ENCODE data around the gene NFIB.
A peak's percentile ranks its signal among the peaks of the same experiment; 100 is the strongest.

The NFIB gene

DNA sequence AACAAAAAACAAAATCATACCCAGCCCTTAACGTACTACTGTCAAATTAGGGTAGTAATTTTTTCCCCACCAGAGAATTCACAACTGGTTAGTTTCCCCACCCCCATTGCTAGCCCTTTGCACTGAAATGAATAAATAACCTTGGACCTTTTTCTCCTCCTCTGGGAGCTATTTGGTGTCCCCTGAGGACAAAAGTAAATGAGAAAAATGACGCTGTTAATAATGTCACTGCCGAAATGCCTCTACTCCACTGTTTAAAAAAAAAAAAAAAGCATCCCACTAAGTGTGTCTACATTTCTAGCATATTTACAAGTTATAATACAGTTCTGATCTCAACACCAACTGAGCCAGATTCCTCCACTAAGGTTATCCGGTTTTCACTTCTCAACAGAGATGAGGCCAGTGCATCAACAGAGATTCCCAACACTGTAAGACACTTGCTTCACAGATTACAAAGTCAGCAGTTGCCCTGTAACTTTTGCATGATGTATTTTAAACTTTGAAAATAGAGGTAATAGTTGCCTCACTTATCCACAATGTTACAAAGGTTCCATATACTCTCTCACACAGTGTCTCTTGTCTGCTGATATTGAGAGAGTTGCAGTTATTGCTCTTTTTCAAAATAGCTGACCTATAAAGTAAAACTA is 5.1 kb upstream of the NFIB start:
- DNase-seq: no peak

DNA sequence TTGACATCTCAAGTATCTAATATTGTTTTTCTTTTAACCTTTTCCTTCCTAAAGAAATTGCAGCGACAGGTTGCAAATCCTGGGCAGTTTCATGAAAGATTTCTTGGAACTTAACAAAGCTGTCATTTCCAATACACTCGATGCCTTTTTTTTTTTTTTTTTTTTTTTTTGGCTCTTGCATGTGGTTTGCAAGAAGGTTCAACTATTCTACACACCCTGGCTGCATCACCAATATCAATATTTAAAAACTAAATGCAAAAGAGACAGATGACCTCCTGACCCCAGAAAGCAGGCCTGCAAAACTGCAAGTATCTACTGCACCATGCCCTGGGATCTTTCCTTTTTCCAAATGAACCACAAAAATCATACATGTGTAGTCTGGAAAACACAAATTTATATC is 4.4 kb upstream of the NFIB start:
- DNase-seq: no peak

DNA sequence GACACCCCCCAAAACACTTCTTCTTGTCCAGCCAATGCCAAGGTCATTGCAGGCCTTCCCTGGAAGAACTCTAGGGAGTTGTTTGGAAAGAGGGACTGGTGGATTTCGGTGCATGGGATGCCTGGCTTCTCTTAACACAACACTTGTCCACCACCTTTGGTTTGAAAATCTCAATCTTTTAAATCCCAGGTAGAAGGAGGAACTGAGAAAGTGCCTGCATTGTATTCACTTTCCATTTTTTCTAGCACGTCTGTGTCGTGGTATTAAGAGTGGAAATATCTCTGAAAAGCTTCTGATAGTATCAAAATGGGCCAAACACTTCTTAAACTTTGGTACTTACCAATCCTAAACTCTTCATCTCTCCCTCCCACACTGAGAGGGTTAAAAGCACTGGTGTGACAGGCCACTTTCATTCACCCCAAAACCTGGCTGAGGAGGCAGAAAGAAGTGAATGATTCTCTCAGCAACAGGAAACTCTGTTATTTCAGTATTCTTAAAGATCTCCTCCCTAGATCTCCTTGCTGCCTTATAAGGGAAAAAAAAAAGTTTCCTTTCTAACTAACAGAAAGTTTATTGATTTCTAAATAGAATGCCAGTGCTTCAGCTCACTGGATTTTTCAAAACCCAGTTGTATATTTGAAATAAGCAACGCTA is 3.9 kb upstream of the NFIB start:
- DNase-seq: no peak

DNA sequence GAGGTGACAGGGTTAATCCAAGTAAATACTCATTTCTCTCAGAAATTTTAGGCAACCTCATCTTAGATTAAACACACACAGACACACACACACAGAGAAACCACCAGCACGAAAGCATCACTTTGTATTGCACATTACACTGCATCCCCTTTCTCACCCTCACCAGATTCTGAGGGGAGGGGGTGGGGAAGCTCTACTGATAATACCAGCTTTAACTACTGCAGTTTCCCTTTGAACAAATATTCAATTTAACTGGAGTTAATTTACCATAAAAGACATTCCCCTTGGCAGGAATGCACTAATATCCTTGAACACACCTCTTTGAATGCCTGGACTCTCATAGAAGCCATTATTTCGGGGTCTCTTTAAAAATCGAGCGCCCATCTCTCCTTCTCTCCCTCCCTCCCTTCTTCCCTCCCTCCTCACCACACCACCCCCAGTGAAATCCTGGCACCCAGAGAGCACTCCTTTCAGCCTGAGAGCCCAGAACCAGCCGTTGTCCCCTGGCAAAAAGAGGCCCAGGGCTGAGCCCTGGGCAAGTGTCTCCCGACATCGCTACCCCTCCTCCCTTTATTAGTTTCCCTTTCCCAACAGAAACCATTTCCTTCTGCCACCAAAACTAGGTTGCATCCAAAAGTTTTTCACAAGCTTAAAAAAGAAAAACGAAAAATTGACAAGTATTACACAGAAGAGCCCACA is 2.8 kb upstream of the NFIB start:
- no peak for DNase-seq

DNA sequence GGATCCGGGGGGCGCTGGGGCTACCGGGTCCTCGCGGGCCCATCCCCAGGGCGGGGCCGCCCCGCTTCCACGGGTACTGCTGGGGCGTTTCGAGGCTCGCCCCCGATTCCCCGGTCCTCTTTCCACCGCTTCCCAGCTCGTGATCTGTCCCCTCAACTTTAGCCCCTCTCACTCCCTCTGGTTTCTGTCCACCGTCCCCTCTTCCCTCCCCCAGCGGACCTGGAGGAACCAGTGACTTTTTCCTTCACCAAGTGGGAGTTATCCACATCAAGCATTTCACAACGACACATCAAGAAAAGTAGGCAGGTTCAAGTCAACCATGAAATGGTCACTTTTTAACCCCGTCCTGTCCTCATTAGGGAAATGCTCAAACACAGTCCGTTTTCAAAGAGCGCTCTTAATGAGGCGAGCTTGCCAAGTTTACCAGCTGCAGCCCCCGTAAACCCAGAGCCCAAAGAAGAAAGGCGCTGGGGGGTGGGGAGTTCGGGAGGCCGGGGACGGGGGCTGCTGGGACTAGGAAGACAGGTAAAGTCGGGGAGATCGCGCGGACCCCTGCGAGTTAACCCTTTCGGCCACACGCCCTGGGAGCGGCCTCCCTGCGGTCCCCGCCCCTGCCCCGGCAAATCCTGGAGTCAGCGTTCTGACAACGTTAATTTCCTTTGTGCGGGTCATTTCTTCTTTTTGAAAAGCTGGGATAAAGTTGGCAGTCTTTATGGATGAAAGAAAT is 2.1 kb upstream of the NFIB start:
- no peak for DNase-seq

DNA sequence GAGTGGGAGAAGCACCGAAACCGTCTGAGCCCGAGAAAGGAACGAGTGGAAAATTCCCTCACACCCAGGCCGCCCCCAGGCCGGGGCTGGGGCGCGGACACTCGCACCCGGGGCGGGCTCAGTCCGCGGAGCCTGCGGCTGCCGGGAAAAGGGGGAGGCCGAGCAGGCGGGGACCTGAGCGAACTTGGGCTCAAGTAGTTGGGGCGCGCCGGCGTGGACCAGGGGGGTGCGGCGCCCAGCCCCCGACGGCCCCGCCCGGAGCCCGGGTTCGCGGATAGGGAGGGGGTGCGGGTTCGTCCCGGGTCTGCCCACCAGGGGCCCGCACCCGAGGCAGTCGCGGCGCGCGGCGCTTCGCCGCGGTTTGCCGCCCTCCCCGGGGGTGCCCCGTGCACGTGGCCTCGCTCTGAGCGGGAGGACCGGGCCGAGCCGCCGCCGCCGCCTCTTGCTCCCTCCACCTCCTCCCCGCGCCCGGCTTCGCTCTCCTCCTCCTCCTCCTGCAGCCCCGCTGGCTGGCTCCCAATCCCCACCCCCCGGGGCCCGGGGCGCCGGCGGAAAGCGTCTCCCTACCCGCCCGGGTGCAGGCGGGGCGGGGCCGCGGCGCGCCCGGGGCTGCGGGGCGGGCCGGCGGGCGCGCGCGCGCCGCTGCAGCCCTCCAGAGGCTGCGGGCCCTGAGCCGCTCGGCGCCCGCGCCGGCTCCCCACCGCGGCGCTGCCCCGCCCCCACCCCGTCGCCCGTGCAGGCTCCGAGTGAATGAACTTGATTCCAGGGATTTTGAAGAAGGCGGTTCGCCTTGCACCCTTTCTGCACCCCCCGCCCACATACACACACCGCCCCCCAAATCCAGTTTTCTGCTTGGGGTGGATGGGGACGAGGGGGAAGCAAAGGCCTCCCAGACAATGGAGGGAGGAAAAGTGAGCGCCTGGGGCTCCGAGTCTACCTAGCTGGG is 1.3 kb upstream of the NFIB start:
- peak in 2 of 4 experiments; percentile 12 to 25 for DNase-seq

DNA sequence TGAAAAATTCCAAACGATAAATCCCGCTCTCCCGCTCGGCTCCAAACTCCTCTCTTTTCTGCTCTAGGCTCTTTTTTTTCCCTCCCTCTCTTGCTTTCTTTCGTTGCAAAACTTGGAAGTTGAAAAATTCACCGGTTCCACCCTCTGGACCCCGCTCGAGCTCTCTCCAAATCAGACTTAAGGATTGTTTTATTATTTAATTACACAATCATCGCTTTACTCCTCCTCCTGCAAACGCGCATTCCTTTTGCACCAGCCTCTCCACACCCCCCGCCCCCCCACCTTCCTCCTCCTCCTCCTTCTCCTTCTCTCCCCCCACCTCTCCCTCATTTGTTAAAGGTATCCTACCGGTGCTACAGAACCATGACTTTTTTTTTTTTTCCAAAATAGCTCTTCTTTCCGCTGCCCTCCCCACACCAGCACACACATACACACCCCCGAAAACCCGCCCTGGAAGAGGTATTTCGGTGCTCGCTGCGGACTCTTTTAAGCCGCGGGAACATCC is 535 bp upstream of the NFIB start:
- peak in 1 of 4 experiments; percentile 5 for DNase-seq

DNA sequence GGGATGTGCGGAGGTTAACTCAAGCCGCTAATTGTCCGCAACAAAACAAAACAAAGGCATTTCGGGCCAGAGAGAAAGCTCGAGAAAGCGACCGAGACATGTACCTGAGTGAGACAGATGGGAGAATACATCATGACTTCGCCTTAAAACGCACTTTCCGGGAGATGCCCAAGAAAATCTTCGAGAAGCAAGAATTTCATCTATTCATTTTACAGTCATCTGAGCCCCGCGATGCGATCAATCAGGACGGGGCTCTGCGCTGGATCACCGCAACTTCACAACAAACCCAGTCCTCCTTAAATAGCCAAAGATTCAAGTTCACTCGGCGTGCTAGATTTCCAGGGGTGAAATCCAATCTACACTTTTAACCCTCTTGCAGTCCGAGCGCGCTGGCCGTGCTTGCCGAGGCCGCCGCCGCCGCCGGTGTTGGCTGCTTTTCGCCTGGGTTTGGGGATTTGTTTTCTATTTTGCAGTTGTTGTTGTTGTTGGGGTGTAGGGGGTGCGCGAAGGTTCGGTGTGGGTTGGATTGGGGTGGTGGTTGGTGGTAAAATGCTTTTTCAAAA is 482 bp downstream of the NFIB start:
- peak in 2 of 4 experiments; percentile 15 to 17 for DNase-seq

DNA sequence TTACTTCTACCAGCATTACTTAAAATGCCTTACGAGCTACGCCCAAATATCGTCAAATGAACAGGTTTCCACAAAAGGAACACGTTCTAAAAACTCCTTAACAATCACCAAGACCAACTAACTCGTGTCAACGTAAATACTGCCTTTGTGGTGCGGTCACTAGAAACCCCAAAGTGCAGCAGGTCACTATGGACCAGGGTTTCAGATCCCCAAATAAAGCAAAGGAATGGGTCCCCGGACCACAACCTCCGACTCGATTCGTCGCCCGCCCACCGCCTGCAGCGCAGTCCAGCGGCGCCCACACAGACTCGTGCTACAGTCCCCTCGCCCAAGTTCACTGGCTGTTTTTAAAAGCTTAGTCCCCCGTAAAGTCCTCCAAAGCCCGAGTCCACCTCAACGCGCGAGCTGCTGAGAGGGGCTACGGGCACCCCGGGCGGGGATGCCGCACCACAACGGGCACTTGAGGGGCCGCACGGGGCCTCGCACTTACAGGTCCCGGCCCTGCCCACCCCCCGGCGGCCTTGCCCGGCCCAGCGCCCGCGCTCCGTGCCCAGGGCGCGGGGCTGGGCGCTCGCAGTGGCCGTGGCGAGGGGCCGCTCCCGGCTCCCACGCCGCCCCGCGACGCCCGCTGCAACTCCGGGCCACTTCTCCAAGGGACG is 1.1 kb downstream of the NFIB start:
- DNase-seq: no peak

DNA sequence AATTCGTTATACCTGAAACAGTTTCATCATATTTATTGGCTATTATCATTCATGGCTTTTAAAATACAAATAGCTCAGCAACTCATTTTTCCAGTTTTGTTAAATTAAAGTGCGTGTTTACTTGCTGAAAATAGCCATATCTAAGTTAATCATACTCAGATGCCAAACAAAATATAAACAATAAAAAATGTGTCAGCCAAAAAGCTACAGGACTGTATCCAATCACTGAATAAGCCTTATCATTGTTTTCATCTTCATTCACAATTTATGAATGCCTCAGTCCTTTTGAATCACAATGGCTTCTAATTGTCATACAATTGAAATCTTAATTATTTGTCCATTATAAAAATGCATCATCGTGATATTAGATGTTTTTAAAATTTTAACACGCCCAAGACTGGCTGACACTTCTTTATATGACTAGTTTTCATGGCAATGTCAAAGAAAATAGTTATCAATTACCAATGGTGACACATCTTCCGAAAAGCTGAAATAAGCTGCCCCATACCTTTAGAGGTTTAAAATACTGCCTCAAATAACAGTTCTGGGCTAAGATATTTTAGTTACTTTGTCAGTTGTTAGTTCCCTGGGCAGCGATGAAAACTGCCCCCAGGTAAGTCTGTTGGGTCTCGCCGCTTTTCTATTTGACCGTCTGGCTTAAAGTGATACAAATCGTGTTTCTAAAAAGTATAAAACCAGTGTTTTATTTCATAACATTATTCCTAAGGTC is 1.8 kb downstream of the NFIB start:
- DNase-seq: no peak

DNA sequence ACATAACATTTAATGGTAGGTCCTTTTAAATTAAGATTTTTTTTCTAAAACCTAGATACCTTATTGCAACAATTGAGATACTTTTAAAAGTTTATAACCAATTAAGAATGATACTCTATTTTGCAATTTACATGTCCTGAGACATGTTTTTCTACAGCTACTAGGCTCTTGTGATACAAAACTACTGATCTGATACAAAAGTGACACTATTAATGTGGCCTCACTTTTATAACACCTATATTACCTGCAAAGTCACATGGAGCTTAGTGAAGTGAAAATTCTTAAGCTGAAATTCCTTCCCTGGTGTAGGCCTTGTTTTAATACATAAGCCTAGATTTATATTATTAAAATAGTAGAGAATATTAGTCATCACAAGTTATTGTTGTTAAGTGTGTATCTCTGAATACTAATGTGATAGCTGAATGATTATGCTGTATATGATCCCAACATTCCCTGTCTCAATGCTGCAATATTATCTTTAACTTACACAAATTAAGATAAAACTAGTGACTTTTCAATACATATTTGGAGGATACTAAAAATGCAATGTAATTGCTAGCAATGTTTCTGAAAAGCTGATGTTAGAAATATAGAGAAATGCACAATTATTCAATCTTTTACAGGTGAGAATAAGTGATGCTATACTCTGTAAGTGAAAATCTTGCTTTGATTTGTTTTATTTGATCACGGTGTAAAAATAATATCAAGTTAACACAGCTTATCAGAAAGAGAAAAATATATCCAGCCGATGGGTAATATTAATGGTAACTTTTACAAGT is 2.6 kb downstream of the NFIB start:
- DNase-seq: no peak

DNA sequence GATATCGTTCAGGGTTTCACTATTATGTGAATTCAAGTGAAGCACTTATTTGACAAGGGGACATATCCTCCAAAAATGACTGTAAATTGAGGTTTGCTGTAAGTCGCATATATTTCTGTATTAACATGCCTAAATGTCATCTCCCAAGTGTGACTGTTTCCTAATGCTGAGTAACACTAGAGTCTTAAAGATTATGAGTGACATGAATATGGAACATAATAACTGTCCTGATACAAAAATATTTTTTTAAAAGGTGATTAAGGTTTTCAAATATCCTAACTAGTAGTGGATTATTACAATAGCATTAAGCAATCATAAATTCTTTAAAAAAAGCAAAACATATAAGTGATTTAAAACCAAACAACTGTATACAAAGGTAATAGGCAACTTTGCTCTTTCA is 3.6 kb downstream of the NFIB start:
- DNase-seq: no peak

DNA sequence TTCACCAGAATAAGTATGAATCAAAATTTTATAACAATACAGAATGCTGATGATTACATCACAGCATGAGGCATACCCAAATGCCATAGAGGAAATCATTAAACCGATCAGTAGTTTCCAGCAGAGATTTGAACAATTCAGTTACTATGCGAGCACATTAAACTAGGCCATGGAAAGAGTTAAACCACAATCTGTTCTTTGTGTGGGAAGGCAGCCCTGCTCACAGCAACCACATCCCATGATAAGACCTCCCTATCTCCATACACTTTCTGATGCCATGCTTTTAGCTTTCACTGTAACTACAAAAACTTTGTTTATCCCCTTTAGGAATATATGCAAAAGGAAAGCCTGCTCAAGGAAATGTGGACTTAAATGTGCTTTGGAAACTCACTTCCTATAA is 4.5 kb downstream of the NFIB start:
- no peak for DNase-seq

DNA sequence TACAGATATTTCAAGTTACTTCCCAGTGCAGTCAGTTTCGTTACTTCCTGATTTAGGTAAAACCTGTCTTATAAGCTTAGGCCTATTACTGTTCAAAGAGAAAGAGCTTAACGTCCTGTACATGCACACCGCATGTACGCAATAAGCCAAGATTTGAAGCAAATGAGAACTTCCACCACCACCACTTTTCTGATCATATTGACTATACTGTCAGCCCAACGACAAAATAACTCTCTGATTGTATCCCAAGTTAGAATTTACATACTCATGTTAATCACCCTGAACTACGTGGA is 5.1 kb downstream of the NFIB start:
- DNase-seq: no peak

DNA sequence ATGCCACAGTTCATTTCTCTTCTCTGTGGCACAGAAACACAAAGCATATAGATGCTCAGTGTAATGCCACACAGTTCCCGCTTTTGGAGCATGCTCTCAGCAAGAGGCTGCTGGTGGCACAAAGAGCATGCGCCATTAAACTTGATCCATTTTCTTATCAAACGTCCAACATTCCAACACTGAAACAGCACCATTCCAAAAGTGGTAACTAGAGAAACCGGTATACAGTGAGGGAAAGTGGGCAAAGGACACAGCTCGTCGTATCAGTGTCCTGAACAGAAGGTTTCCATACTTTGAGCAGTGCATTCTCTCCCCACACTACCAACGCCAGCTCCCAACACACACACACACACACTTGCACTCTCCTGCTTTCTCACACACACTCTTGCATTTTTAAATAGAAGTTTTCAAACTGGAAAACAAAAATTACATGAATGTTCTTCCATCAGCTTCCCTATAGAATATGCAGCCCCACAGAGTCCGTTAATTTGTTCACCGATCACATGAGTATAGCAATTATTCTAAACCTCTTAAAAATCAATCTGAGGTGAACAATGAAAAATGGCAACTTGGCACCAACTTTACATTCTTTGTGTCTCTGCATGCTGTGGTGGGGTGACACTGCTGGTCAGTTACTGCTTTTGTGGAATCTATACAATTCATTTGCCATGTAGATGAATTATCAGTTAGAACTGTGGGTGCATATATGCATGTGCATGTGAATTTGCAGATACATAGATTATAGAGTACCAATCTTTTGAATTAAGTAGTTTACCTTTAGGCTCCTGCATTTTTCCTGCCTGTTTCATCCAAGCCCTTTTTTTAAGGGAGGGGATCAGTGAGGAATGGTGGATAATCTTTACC is 5.7 kb downstream of the NFIB start:
- DNase-seq: no peak

DNA sequence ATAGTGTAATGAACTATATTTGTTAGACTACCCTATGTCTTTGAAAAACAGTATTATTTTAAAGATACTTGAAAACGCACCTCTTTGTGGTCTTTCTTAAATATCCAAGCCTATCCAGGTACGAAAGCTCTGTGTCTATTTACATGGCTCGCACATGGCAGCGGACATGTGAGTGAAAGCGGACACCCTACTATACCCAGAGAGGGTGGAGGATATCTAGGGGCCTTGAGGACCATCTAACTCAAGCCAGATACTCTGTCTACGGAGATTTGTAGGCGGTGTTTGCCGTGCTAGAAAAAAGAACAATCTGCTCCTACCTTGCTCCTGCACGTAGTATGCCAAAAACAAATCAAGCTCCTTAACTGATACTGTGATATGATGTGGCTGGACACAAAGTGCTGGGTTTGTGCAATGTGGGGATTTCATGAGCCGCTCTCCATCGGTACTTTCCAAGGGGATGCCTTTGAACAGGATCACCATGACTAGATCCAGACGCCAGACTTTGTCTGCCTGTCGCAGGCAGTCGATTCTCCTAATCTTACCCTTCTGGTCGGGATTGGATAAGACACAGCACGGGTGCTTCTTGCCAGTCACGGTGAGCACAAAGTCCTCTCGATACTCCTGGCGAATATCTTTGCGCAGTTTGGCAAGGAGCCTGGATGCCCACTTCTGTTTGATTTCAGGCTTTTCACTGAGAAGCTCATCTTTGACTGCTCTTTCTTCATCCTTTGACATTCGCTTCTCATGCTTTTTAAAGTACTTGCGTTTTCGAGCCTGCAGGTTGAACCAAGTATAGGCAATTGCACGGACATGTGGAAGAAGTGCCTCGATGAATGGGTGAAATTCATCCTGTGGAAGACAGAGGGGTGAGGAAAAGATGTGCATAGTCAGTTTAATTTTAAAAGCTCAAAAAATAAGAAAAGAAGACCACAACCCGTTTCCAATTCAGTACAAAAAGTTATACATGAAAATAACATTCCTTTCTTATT is 7.0 kb downstream of the NFIB start:
- no peak for DNase-seq

DNA sequence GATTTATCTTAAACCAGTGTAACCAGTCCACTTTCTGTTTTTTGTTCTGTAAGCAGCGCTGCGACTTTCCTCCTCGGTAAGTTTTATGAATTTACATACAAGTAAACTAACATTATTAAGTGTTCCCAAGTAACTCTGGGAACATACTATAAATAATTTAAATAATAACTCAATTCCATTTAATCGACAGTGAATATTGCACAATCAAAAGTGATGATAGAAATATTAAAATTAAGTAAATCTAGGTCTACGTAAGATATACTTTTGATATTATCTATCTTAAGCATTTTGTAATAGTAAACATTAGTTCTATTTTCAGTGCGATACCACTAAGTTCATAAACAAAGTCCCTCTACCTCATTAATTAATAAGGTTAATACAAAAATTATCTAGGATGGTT is 7.8 kb downstream of the NFIB start:
- DNase-seq: no peak

DNA sequence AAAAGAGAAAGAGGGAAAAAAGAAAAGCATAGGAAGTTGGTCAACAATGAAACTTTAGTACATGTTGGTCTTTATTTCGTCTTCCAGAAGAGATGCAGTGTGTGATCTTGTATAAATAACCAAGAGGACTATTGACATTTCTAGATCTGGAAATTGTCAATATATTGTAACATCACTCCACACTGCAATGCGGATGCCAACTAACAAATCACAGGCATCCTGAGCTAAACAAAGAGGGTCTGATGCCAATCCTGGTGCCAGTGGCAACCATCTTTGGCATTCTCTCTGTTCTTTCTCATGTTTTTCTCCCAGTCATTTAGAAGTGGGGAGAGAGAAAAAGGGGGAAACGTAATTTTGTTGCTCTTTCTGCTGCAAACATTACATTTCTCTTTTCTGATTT is 9.7 kb downstream of the NFIB start:
- no peak for DNase-seq

All from suppressor macrophage (primary cell).